B cell (primary cell): ENCODE results near the gene C9orf72. TPM values are rescaled to one million over a fixed set of nuclear protein-coding genes. Genes with fewer than 3 reads are reported as not detected.
A peak's percentile ranks its signal among the peaks of the same experiment; 100 is the strongest.

Experiments used
- ATAC-seq: fragments of 200-7000 bp; cut with Tn5 transposase; one replicate; pipeline ENCODE4 v1.10.0; 2021; ENCODE audit warnings: low read depth, mild to moderate bottlenecking, moderate number of reproducible peaks, moderate library complexity
- CTCF ChIA-PET: fragments of 350-600 bp; sonication (Branson Sonifier 250); formaldehyde crosslinking; loops from one replicate; lab custom pipeline; 2021; ENCODE audit warnings: antibody characterized with exemption, inconsistent platforms; lab: Charles Lee
- POLR2A ChIA-PET: fragments of 350-600 bp; sonication (Branson Sonifier 250); formaldehyde crosslinking; loops from one replicate; lab custom pipeline; 2021; ENCODE audit warnings: antibody characterized with exemption; lab: Charles Lee
- DNase-seq: peaks from one replicate; pipeline ENCODE4 v3.0.0; 2013
- H2AFZ ChIP-seq: 2 replicates; pipeline ENCODE4 v1.6.1; 2012; ENCODE audit warnings: mild to moderate bottlenecking, low read depth, low read length; ENCODE audit not compliant: insufficient read depth, poor library complexity, severe bottlenecking
- H3K27ac ChIP-seq, 2 donors: 1 replicate in 1 of 2; 2 replicates in 1 of 2; pipeline ENCODE4 v1.5.1; 2012 to 2013; ENCODE audit warnings: low read length in 2 of 2, mild to moderate bottlenecking in 2 of 2, moderate library complexity in 1 of 2
- H3K27me3 ChIP-seq, 4 experiments: fragments of 200-600 bp in 1 of 4; sonication (generic) in 1 of 4; replicated peaks in 1 of 4; 1 replicate in 2 of 4; 2 replicates in 2 of 4; pipeline versions ENCODE4 v1.6.1 to v1.7.0; 2013 to 2016; ENCODE audit warnings: low read length in 3 of 4, mild to moderate bottlenecking in 2 of 4, mixed read lengths in 1 of 4, moderate library complexity in 1 of 4; ENCODE audit not compliant: insufficient read depth in 4 of 4, control insufficient read depth in 3 of 4; ENCODE audit errors: control extremely low read depth in 1 of 4
- H3K36me3 ChIP-seq, 2 experiments: replicated peaks in 1 of 2; 1 replicate in 1 of 2; 2 replicates in 1 of 2; pipeline versions ENCODE4 v1.6.1 to v1.7.1; 2013; ENCODE audit warnings: low read length in 1 of 2; ENCODE audit not compliant: insufficient read depth in 2 of 2, control insufficient read depth in 1 of 2; ENCODE audit errors: control extremely low read depth in 1 of 2, extremely low read depth in 1 of 2
- H3K4me1 ChIP-seq, 2 donors: fragments of 200-600 bp in 1 of 2; sonication (generic) in 1 of 2; 1 replicate in 1 of 2; 2 replicates in 1 of 2; pipeline versions ENCODE4 v1.5.1 to v1.6.1; 2013 to 2017; ENCODE audit warnings: low read length in 2 of 2; ENCODE audit not compliant: control insufficient read depth in 2 of 2, insufficient read depth in 2 of 2
- H3K4me2 ChIP-seq: replicated peaks from 2 replicates; pipeline ENCODE3; 2012; ENCODE audit warnings: mild to moderate bottlenecking, low read depth, low read length; ENCODE audit not compliant: poor library complexity, severe bottlenecking
- H3K4me3 ChIP-seq, 5 experiments: fragments of 200-600 bp in 1 of 5; sonication (generic) in 1 of 5; 1 replicate in 3 of 5; 2 replicates in 2 of 5; pipeline versions ENCODE4 v1.5.1 to v1.7.0; 2011 to 2016; ENCODE audit warnings: low read length in 4 of 5, mild to moderate bottlenecking in 4 of 5, low read depth in 2 of 5, control low read depth in 1 of 5, moderate library complexity in 1 of 5; ENCODE audit not compliant: insufficient read depth in 1 of 5; ENCODE audit errors: control extremely low read depth in 1 of 5, extremely low read depth in 1 of 5
- H3K79me2 ChIP-seq: fragments of 200-600 bp; sonication (generic); one replicate; pipeline ENCODE4 v1.6.0; 2016; ENCODE audit warnings: low read length; ENCODE audit not compliant: control insufficient read depth, insufficient read depth
- H3K9ac ChIP-seq: fragments of 200-600 bp; sonication (generic); 2 replicates; pipeline ENCODE4 v1.6.1; 2017; ENCODE audit warnings: mild to moderate bottlenecking, low read length, moderate library complexity
- H3K9me3 ChIP-seq, 3 donors: one replicate each; pipeline versions ENCODE4 v1.6.1 to v1.7.1; 2013; ENCODE audit warnings: low read length in 2 of 3; ENCODE audit not compliant: control insufficient read depth in 2 of 3, insufficient read depth in 1 of 3; ENCODE audit errors: control extremely low read depth in 1 of 3
- H4K20me1 ChIP-seq: 2 replicates; pipeline ENCODE4 v1.6.0; 2012; ENCODE audit warnings: mild to moderate bottlenecking, low read length; ENCODE audit not compliant: insufficient read depth, control insufficient read depth, poor library complexity, severe bottlenecking
- H3K27ac Mint-ChIP-seq: one replicate; pipeline ENCODE4 v1.8.0; 2021; ENCODE audit warnings: mixed read lengths
- H3K27me3 Mint-ChIP-seq: one replicate; pipeline ENCODE4 v1.8.0; 2021; ENCODE audit warnings: mixed read lengths
- H3K4me1 Mint-ChIP-seq: one replicate; pipeline ENCODE4 v1.8.0; 2021; ENCODE audit warnings: mixed read lengths
- H3K4me3 Mint-ChIP-seq: one replicate; pipeline ENCODE4 v1.8.0; 2021; ENCODE audit warnings: mixed read lengths
- H3K9me3 Mint-ChIP-seq: one replicate; pipeline ENCODE4 v1.8.0; 2022; ENCODE audit warnings: mixed read lengths; ENCODE audit not compliant: insufficient read depth
- EZH2 ChIP-seq: IDR thresholded peaks from 2 replicates; pipeline ENCODE4 v1.6.1; 2012; ENCODE audit warnings: borderline replicate concordance, low read depth, mild to moderate bottlenecking, moderate library complexity, low read length; ENCODE audit not compliant: insufficient read depth, poor library complexity, severe bottlenecking
- WGBS: methylation state at CpG from one replicate; pipeline ENCODE4 v1.1.5; 2013; ENCODE audit warnings: missing lambda C conversion rate; ENCODE audit not compliant: insufficient coverage; 5-methylcytosine and 5-hydroxymethylcytosine counted together
- intact Hi-C: fragments of 100-400 bp; cut with micrococcal nuclease; formaldehyde crosslinking; loops from one replicate; pipeline ENCODE4 v1.10.0; 2022
- polyA plus RNA-seq: library from polyadenylated mRNA; depleted of rRNA; stranded (reverse); fragments of >200 nt; gene quantifications from 2 replicates; pipeline ENCODE4 v1.2.3, GENCODE V29; 2012
- total RNA-seq, 2 donors: library from RNA; stranded (reverse); fragments of 120-200 nt in 1 of 2; gene quantifications; 1 replicate in 1 of 2; 2 replicates in 1 of 2; pipeline versions ENCODE4 v1.2.3 to v1.2.4, GENCODE V29; 2013 to 2022
- TF ChIP-seq, protein P1 (sequence below): fragments of 200-600 bp; IDR thresholded peaks from one replicate; pipeline ENCODE4 v1.8.0; 2022; ENCODE audit warnings: antibody characterized with exemption, mild to moderate bottlenecking

C9orf72 gene
- total and polyA plus RNA-seq, 2 donors (not counting 1 experiment from before 2014, with no cell fraction given), result 18.3 to 27.6 TPM

DNA sequence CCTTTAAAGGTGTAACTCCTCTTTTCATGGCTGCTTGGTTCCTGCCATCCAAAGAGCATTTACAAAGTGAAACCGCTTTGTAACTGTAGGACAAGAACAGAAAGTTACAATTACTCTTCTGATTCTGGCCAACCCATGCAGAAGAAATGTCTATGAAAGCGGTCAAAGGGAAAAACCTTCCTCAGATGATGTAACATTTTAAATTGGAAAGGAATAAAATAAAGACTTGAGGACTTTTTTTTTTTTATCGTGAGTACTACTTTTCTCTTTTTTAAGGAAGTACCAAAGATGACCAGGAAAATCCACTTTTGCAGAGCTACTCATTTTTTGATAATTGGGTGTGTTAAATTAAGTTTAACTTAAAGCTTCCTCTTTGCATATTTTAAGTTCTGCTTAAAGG, 13.0 kb upstream of the C9orf72 start:
- H2AFZ ChIP-seq, result no peak overlapping the region
- H3K4me1 ChIP-seq, result peaks cover 9 to 18% of the 10 kb centered on the region in 2 donors
- H3K9me3 Mint-ChIP-seq, result peaks cover 2% of the 10 kb centered on the region
- no peak overlapping the region for H3K27ac Mint-ChIP-seq
- peaks cover 19% of the 10 kb centered on the region for H3K4me1 Mint-ChIP-seq
- H3K27me3 ChIP-seq, result peaks cover 0 to 4% (median 0%) of the 10 kb centered on the region in 4 experiments
- H3K4me3 Mint-ChIP-seq, result no peak overlapping the region
- CTCF ChIA-PET, result no interaction called here
- peak overlapping the region; percentile 2 for H3K9ac ChIP-seq
- H3K79me2 ChIP-seq, result no peaks in the 10 kb centered on the region
- peak overlapping the region; percentile 32 for H3K4me2 ChIP-seq
- ATAC-seq (no peak), DNase-seq (peak; percentile 40)
- H3K9me3 ChIP-seq, result peaks cover 0 to 6% (median 2%) of the 10 kb centered on the region in 3 donors
- no peak for TF ChIP-seq EZH2
- TF ChIP-seq, protein P1, sequence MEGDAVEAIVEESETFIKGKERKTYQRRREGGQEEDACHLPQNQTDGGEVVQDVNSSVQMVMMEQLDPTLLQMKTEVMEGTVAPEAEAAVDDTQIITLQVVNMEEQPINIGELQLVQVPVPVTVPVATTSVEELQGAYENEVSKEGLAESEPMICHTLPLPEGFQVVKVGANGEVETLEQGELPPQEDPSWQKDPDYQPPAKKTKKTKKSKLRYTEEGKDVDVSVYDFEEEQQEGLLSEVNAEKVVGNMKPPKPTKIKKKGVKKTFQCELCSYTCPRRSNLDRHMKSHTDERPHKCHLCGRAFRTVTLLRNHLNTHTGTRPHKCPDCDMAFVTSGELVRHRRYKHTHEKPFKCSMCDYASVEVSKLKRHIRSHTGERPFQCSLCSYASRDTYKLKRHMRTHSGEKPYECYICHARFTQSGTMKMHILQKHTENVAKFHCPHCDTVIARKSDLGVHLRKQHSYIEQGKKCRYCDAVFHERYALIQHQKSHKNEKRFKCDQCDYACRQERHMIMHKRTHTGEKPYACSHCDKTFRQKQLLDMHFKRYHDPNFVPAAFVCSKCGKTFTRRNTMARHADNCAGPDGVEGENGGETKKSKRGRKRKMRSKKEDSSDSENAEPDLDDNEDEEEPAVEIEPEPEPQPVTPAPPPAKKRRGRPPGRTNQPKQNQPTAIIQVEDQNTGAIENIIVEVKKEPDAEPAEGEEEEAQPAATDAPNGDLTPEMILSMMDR, result no peak
- no peaks in the 10 kb centered on the region for H4K20me1 ChIP-seq
- peaks cover 10% of the 10 kb centered on the region for H3K27me3 Mint-ChIP-seq
- H3K36me3 ChIP-seq, result no peaks in the 10 kb centered on the region
- H3K27ac ChIP-seq, result peak overlapping the region in 1 of 2 donors; percentile 6
- intact Hi-C loops, result no loop called here
- peak overlapping the region in 1 of 5 experiments; percentile 17 for H3K4me3 ChIP-seq
- POLR2A ChIA-PET, result no interaction called here
- no CpG with 5 or more reads among the region's 3 CpGs for WGBS

GRCh38 chr9:27584931-27585330, 11.7 kb upstream of the C9orf72 start:
- CTCF ChIA-PET, result no interaction called here
- peaks cover 0 to 6% (median 2%) of the 10 kb centered on the region in 3 donors for H3K9me3 ChIP-seq
- Mint-ChIP-seq H3K27me3 (peaks cover 10% of the 10 kb centered on the region), H3K27ac (no peak overlapping the region), H3K4me3 (no peak overlapping the region), H3K9me3 (no peaks in the 10 kb centered on the region), H3K4me1 (peaks cover 19% of the 10 kb centered on the region)
- TF ChIP-seq EZH2, result no peak
- TF ChIP-seq, protein P1, result no peak
- no peak overlapping the region for H2AFZ ChIP-seq
- no peak overlapping the region for H3K4me2 ChIP-seq
- H3K4me3 ChIP-seq, result no peak overlapping the region
- no peak overlapping the region for H3K9ac ChIP-seq
- intact Hi-C loops, result no loop called here
- peaks cover 0 to 4% (median 0%) of the 10 kb centered on the region in 4 experiments for H3K27me3 ChIP-seq
- H3K36me3 ChIP-seq, result no peaks in the 10 kb centered on the region
- no peaks in the 10 kb centered on the region for H3K79me2 ChIP-seq
- ATAC-seq (no peak), DNase-seq (no peak)
- POLR2A ChIA-PET, result no interaction called here
- H4K20me1 ChIP-seq, result no peaks in the 10 kb centered on the region
- peaks cover 9 to 18% of the 10 kb centered on the region in 2 donors for H3K4me1 ChIP-seq
- H3K27ac ChIP-seq, result no peak overlapping the region
